GM19372 (cell line): ENCODE measurements around the gene OR10AG1.

ENCODE experiments used
- ATAC-seq: cut with Tn5 transposase; IDR thresholded peaks from one replicate; pipeline ENCODE4 v1.9.1; 2021; ENCODE audit warnings: mild to moderate bottlenecking, low read depth, moderate library complexity; ENCODE audit not compliant: unreplicated experiment

The OR10AG1 gene, protein sequence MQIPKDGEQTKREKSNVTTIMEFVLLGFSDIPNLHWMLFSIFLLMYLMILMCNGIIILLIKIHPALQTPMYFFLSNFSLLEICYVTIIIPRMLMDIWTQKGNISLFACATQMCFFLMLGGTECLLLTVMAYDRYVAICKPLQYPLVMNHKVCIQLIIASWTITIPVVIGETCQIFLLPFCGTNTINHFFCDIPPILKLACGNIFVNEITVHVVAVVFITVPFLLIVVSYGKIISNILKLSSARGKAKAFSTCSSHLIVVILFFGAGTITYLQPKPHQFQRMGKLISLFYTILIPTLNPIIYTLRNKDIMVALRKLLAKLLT

GRCh38 chr11:55969845-55970244, at the start of gene OR10AG1:
Gene OR10AG1, minus strand, starts transcription at chr11:55969945. Its CDS starts 38 bp downstream, at chr11:55969907.
- no peak for ATAC-seq

DNA sequence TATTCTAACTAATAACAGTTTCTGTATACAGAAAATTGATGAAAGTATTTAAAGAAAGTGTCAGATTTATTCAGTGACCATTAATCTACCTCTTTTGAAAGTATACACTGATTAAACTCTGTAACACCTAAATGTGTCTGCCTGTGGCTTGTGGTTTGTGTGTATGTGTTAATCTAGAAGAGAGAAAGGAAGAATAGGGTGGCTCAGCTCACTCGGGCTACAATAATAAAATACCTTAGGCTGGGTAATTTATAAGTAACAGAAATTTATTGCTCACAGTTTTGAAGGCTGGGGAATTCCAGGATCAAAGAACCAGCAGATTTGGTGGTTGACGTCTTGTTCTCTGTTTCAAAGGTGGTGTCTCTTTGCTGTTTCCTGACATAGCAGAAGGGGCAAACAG, 44.1 kb upstream of the OR10AG1 start:
- no peak for ATAC-seq

DNA sequence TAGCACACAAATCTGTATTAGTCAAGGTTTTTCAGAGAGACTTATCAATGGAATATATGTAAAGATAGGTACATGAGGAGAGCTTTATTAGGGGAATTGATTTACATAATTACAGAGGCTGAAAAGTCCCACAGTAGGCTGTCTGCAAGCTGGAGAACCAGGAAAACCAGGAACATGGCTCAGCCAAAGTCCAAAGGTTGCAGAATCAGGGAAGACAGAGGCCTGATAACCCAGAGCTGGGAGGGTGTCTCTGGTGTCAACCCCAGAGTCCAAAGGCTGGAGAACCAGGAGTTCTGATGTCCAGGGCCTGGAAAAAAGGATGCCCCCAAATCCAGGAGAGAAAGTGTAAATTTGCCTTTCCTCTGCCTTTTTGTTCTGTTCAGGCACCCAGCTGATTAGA, 41.0 kb upstream of the OR10AG1 start:
- ATAC-seq = no peak

GRCh38 chr11:55994525-55994924, 24.8 kb upstream of the OR10AG1 start, which contains the start of gene OR5F1:
Gene OR5F1, minus strand, starts transcription at chr11:55994625. Its CDS starts 0 bp downstream, at chr11:55994625.
- no peak for ATAC-seq

GRCh38 chr11:55970935-55971334, 1.2 kb upstream of the OR10AG1 start:
- ATAC-seq = no peak

GRCh38 chr11:55967914-55968313, 1.8 kb downstream of the OR10AG1 start:
- no peak for ATAC-seq

DNA sequence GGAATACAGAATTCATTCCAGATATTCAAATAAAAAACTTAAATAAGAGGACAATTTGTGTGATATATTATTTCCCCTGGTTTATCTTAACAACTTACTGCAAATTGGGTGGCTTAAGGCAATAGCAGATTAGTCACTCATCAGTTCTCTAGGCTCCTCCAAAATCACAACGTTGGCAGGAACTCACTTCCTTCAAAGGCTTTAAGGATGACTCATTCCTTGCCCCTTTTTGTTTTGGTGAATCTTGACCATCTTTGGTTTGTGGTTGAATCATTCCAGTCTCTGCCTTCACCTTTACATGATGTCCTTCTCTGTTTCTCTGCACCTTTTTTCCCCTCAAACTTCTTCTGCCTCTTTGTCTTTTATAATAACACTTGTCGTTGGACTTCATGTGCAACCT, 3.4 kb downstream of the OR10AG1 start:
- no peak for ATAC-seq

- no peak for ATAC-seq
These were observed 13.2 kb downstream of the OR10AG1 start for GRCh38 chr11:55956521-55956920.

GRCh38 chr11:55949330-55949729, 20.4 kb downstream of the OR10AG1 start:
- ATAC-seq = no peak

DNA sequence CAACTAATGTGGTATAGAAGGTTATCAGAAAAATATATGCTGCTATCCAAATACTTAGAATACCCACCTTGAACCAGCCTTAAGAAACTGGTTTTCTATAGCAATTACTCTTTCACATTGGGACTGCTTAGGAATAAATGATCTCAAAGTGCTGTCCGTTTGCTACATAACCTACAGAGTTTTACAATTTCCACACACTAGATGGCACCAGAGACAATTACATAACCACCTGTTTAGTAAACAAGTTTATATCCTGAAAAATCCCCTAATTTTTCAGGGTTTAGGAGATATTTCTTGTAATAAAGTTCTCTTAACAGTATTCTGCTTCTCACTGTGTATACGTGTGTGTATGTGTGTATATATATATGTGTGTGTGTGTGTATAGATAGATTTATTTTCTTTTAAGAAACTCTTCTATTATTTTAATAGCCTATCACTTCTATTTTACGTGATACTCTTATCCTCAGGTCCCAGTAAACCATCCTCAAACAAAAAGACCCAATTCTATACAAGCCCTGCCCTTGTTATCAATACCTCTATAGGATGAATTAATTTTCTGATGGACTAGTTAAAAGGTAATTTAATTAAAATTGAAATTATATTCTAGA, 26.9 kb downstream of the OR10AG1 start:
- no peak for ATAC-seq

DNA sequence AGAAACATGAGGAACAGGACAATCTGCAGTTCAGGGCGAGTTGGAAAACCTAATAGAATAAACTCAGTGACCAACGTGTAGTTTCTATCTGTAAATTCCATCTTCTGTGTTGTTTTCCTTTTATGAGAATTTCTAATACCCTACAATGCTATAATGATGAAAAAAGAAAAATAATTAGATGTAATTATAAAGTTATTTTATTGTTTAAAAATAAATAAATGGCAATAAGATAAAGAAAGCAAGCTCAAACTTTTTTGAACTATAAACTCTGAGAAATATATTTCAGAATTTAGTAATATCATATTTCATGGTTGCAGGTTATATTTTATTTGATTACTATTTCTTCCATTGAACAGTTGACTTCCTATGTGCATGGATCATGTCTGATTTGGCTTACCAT, 33.4 kb downstream of the OR10AG1 start, which contains the start of gene OR5I1:
TSS of gene OR5I1 (minus strand) at position 101 of the 400 bp plus-strand sequence. CDS start at position 101, 0 bp downstream.
- no peak for ATAC-seq

DNA sequence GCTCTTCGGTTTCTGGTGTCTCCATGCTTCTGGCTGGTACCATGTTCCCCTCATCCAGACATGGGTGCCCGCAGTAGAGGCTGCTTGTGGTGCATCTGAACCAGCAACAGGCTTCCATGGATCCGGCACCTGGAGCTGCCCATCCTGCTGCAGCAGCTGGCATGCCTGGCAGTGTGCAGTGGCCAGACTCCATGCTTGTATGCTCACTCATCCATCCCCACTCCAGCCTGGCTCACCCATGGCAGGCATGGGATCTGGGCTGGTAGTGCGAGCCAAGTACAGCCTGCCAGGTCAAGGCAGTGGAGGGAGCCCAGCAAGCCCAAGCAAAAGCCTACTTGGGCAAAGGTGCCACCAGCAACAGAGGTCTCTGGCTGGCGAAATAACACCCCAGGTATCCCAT, 49.2 kb downstream of the OR10AG1 start:
- ATAC-seq = no peak
